Natural killer cell (primary cell): Measurements from ENCODE around the gene NCR3LG1. TPM values are rescaled to one million over a fixed set of nuclear protein-coding genes. Genes with fewer than 3 reads are reported as not detected.

ENCODE experiments used
- ATAC-seq, 3 donors: fragments of 150-1000 bp in 2 of 3; fragments of 200-7000 bp in 1 of 3; cut with Tn5 transposase; 1 replicate in 1 of 3; 2 replicates in 2 of 3; pipeline ENCODE4 v1.10.0; 2021; ENCODE audit warnings: mild to moderate bottlenecking in 2 of 3, moderate library complexity in 2 of 3
- DNase-seq, 2 donors: peaks; one replicate each; pipeline versions ENCODE4 v3.0.0 to v3.0.0-alpha.2; 2013 to 2021; ENCODE audit warnings: mixed read lengths in 1 of 2
- H3K27ac ChIP-seq: one replicate; pipeline ENCODE4 v1.5.1; 2013; ENCODE audit warnings: mild to moderate bottlenecking, low read length
- H3K27me3 ChIP-seq: one replicate; pipeline ENCODE4 v1.6.1; 2013; ENCODE audit warnings: low read length; ENCODE audit not compliant: control insufficient read depth, insufficient read depth
- H3K36me3 ChIP-seq: one replicate; pipeline ENCODE4 v1.6.1; 2013; ENCODE audit warnings: low read length; ENCODE audit not compliant: control insufficient read depth, insufficient read depth
- H3K4me1 ChIP-seq: one replicate; pipeline ENCODE4 v1.6.1; 2013; ENCODE audit warnings: low read length; ENCODE audit not compliant: control insufficient read depth, insufficient read depth
- H3K4me3 ChIP-seq: one replicate; pipeline ENCODE4 v1.5.1; 2013; ENCODE audit warnings: low read length
- H3K9me3 ChIP-seq: one replicate; pipeline ENCODE4 v1.6.1; 2013; ENCODE audit warnings: low read length; ENCODE audit not compliant: control insufficient read depth, insufficient read depth
- H3K27ac Mint-ChIP-seq, 2 donors: one replicate each; pipeline ENCODE4 v1.8.0; 2022; ENCODE audit warnings: mild to moderate bottlenecking in 2 of 2, mixed read lengths in 2 of 2, moderate library complexity in 1 of 2
- H3K27me3 Mint-ChIP-seq, 2 donors: one replicate each; pipeline ENCODE4 v1.8.0; 2022; ENCODE audit warnings: low read depth in 2 of 2, mixed read lengths in 2 of 2
- H3K36me3 Mint-ChIP-seq: one replicate; pipeline ENCODE4 v1.8.0; 2022; ENCODE audit warnings: mixed read lengths
- H3K4me1 Mint-ChIP-seq, 2 donors: one replicate each; pipeline ENCODE4 v1.8.0; 2022; ENCODE audit warnings: mixed read lengths in 2 of 2
- H3K4me3 Mint-ChIP-seq: one replicate; pipeline ENCODE4 v1.8.0; 2022; ENCODE audit warnings: mild to moderate bottlenecking, moderate library complexity, mixed read lengths
- H3K9me3 Mint-ChIP-seq, 2 donors: one replicate each; pipeline ENCODE4 v1.8.0; 2022; ENCODE audit warnings: mixed read lengths in 2 of 2
- WGBS: methylation state at CpG from one replicate; pipeline ENCODE4 v1.1.7; 2013; ENCODE audit warnings: missing lambda C conversion rate; ENCODE audit not compliant: insufficient coverage; 5-methylcytosine and 5-hydroxymethylcytosine counted together
- intact Hi-C: fragments of 100-400 bp; cut with micrococcal nuclease; formaldehyde crosslinking; loops from one replicate; pipeline ENCODE4 v1.14.2; 2022
- total RNA-seq, 4 donors: library from RNA; stranded (reverse); fragments of 120-200 nt in 1 of 4; gene quantifications; one replicate each; pipeline versions ENCODE4 v1.2.3 to v1.2.4, GENCODE V29; 2013 to 2022
- TF ChIP-seq, protein P1 (sequence below): fragments of 200-600 bp; IDR thresholded peaks from one replicate; pipeline ENCODE4 v1.8.0; 2022; ENCODE audit warnings: antibody characterized with exemption

Gene NCR3LG1
- total RNA-seq, 3 donors from 2014 or later (not counting 1 experiment from before 2014, with no cell fraction given): 6.3 to 10.1 (median 9.7) TPM

DNA sequence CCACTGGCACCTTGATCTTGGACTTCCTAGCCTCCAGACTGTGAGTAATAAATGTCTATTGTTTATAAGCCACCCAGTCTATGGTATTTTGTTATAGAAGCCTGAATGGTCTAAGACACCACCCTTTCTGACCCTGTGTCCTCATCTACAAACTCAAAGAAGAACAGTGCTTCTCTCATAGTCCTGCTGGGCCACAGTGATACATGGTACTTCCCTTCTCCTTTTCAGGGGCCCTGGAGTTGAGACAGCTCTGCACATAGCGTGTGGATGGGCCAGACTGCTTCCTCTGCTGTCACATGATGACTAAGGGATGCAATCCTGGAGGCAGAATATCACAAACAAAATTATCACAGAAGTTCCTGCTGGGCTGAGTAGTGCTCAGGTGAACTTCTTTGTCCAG, 31.9 kb downstream of the NCR3LG1 start:
- no peaks in the 10 kb centered on the region for H3K27me3 Mint-ChIP-seq
- DNase-seq (peak in 1 of 2 donors; percentile 19), ATAC-seq (peak; percentile 1 to 8 (median 6))
- TF ChIP-seq, protein P1, sequence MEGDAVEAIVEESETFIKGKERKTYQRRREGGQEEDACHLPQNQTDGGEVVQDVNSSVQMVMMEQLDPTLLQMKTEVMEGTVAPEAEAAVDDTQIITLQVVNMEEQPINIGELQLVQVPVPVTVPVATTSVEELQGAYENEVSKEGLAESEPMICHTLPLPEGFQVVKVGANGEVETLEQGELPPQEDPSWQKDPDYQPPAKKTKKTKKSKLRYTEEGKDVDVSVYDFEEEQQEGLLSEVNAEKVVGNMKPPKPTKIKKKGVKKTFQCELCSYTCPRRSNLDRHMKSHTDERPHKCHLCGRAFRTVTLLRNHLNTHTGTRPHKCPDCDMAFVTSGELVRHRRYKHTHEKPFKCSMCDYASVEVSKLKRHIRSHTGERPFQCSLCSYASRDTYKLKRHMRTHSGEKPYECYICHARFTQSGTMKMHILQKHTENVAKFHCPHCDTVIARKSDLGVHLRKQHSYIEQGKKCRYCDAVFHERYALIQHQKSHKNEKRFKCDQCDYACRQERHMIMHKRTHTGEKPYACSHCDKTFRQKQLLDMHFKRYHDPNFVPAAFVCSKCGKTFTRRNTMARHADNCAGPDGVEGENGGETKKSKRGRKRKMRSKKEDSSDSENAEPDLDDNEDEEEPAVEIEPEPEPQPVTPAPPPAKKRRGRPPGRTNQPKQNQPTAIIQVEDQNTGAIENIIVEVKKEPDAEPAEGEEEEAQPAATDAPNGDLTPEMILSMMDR: no peak
- H3K4me3 ChIP-seq: no peak overlapping the region
- H3K27ac Mint-ChIP-seq: no peak overlapping the region
- WGBS: 90% methylated on average over 1 of the region's 1 CpG
- H3K9me3 ChIP-seq: no peaks in the 10 kb centered on the region
- H3K4me1 ChIP-seq: peaks cover 1% of the 10 kb centered on the region
- intact Hi-C loops: no loop called here
- H3K36me3 Mint-ChIP-seq: no peaks in the 10 kb centered on the region
- H3K36me3 ChIP-seq: no peaks in the 10 kb centered on the region
- H3K4me3 Mint-ChIP-seq: no peak overlapping the region
- H3K9me3 Mint-ChIP-seq: no peaks in the 10 kb centered on the region
- no peaks in the 10 kb centered on the region for H3K27me3 ChIP-seq
- peaks cover 6 to 9% of the 10 kb centered on the region in 2 donors for H3K4me1 Mint-ChIP-seq
- no peak overlapping the region for H3K27ac ChIP-seq

DNA sequence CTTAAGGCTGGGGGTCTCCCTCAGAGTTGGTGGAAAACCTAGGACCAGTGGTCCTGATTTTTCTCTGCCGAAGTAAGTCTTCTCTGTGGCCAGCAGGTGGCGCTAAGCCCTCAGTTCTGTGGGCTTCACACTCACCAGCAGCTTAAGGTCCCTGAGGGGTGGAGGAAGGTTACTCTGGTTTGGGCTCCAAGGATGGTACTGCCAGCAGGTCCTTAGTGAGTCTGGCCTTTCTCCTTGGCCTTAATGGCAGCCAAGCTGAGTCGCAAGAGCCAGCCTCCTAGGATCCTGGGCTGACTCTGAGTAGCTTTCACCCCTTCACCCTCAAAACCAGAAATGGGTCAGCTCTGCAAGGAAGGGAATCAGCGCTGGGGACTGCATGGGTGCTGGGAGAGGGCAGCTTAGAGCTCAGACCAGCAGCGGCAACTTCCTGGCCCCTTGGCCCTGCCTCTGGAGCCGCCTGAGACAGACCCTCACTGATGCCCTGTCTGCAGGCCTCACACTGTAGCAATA, 32.5 kb downstream of the NCR3LG1 start:
- ATAC-seq (peak; percentile 64 to 79 (median 77)), DNase-seq (peak; percentile 72 to 92)
- no peaks in the 10 kb centered on the region for H3K36me3 ChIP-seq
- Mint-ChIP-seq H3K4me1 (peaks cover 9 to 11% of the 10 kb centered on the region in 2 donors), H3K4me3 (no peak overlapping the region), H3K27me3 (no peaks in the 10 kb centered on the region), H3K27ac (no peak overlapping the region), H3K36me3 (no peaks in the 10 kb centered on the region), H3K9me3 (no peaks in the 10 kb centered on the region)
- no peaks in the 10 kb centered on the region for H3K27me3 ChIP-seq
- H3K4me1 ChIP-seq: peaks cover 5% of the 10 kb centered on the region
- intact Hi-C loops: loop anchor here (1.0 kb wide), 3 partner anchors 120 to 154 kb away; no protein-coding TSS in a partner anchor
- H3K9me3 ChIP-seq: no peaks in the 10 kb centered on the region
- H3K4me3 ChIP-seq: no peak overlapping the region
- no peak overlapping the region for H3K27ac ChIP-seq
- 59% methylated on average over 6 of the region's 6 CpGs for WGBS
- TF ChIP-seq, protein P1: peak; percentile 97

DNA sequence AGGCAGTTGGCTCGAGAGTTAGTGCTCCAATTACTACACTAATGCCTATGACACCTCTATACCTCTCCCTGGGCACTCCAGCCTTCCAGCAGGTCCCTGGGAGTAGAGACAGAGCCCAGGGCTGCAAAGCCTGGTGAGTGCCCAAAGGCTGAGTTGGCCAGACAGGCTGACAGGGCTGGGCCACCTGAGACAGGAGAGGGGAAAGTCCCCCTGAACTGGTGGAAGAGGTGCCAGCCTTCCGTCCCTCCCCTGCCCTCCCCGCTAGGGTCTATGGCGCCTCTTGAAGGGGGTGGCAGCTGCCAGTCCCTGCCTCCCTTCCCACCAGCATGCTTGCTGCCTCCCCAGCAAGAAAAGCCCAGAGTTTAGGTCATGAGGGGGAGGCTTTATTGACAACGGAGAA, 33.9 kb downstream of the NCR3LG1 start:
- Mint-ChIP-seq H3K27ac (no peak overlapping the region), H3K4me1 (peaks cover 9 to 11% of the 10 kb centered on the region in 2 donors), H3K9me3 (no peaks in the 10 kb centered on the region), H3K27me3 (no peaks in the 10 kb centered on the region), H3K36me3 (no peaks in the 10 kb centered on the region), H3K4me3 (no peak overlapping the region)
- H3K27me3 ChIP-seq: no peaks in the 10 kb centered on the region
- H3K4me3 ChIP-seq: no peak overlapping the region
- no peaks in the 10 kb centered on the region for H3K36me3 ChIP-seq
- no peak for ATAC-seq
- peaks cover 13% of the 10 kb centered on the region for H3K4me1 ChIP-seq
- WGBS: 95% methylated on average over 5 of the region's 5 CpGs
- TF ChIP-seq, protein P1: no peak
- H3K9me3 ChIP-seq: no peaks in the 10 kb centered on the region
- H3K27ac ChIP-seq: no peak overlapping the region
- intact Hi-C loops: no loop called here
- no peak for DNase-seq

- no peaks in the 10 kb centered on the region for H3K27me3 Mint-ChIP-seq
- no peak overlapping the region for H3K4me3 Mint-ChIP-seq
- TF ChIP-seq, protein P1: no peak
- Histone ChIP-seq H3K36me3 (no peaks in the 10 kb centered on the region), H3K9me3 (no peaks in the 10 kb centered on the region), H3K4me3 (no peak overlapping the region), H3K4me1 (peaks cover 13% of the 10 kb centered on the region), H3K27ac (no peak overlapping the region), H3K27me3 (no peaks in the 10 kb centered on the region)
- intact Hi-C loops: no loop called here
- WGBS: 83% methylated on average over 6 of the region's 6 CpGs
- DNase-seq (no peak), ATAC-seq (no peak)
- H3K36me3 Mint-ChIP-seq: no peaks in the 10 kb centered on the region
- H3K27ac Mint-ChIP-seq: no peak overlapping the region
- H3K4me1 Mint-ChIP-seq: peaks cover 9 to 11% of the 10 kb centered on the region in 2 donors
- no peaks in the 10 kb centered on the region for H3K9me3 Mint-ChIP-seq
Observed at GRCh38 chr11:17385926-17386325, 34.3 kb downstream of the NCR3LG1 start.
